DND-41 (cell line): Measurements from ENCODE around the gene BTBD10.

ENCODE experiments used
- ATAC-seq: fragments of 200-7000 bp; cut with Tn5 transposase; 3 replicates; pipeline ENCODE4 v1.9.1; 2021; ENCODE audit warnings: low read depth; ENCODE audit not compliant: insufficient read depth
- DNase-seq: peaks from one replicate; pipeline ENCODE4 v3.0.0-alpha.2; 2020
- H2AFZ ChIP-seq: 2 replicates; pipeline ENCODE4 v1.6.0; 2012; ENCODE audit warnings: low read depth, low read length
- H3K27ac ChIP-seq: 2 replicates; pipeline ENCODE4 v1.5.1; 2012; ENCODE audit warnings: low read length, inconsistent platforms
- H3K27me3 ChIP-seq: fragments of 200-600 bp; sonication (generic); 2 replicates; pipeline ENCODE4 v1.6.0; 2012; ENCODE audit warnings: low read length, mild to moderate bottlenecking, inconsistent platforms; ENCODE audit not compliant: insufficient read depth, poor library complexity
- H3K36me3 ChIP-seq: 2 replicates; pipeline ENCODE4 v1.5.1; 2012; ENCODE audit warnings: low read length, inconsistent platforms; ENCODE audit not compliant: insufficient read depth
- H3K4me1 ChIP-seq: 2 replicates; pipeline ENCODE4 v1.5.1; 2012; ENCODE audit warnings: mild to moderate bottlenecking, low read length; ENCODE audit not compliant: insufficient read depth
- H3K4me2 ChIP-seq: 2 replicates; pipeline ENCODE4 v1.6.0; 2012; ENCODE audit warnings: mild to moderate bottlenecking, moderate library complexity, low read length, inconsistent platforms; ENCODE audit not compliant: insufficient read depth
- H3K4me3 ChIP-seq, 2 experiments: fragments of 200-600 bp in 1 of 2; shearing (Covaris generic) in 1 of 2; 2 replicates each; pipeline ENCODE4 v1.5.1; 2012 to 2016; ENCODE audit warnings: inconsistent platforms in 2 of 2, low read length in 2 of 2, mild to moderate bottlenecking in 2 of 2, low read depth in 1 of 2, moderate library complexity in 1 of 2
- H3K79me2 ChIP-seq: 2 replicates; pipeline ENCODE4 v1.6.0; 2012; ENCODE audit warnings: low read length, inconsistent platforms; ENCODE audit not compliant: insufficient read depth
- H3K9ac ChIP-seq: 2 replicates; pipeline ENCODE4 v1.6.0; 2012; ENCODE audit warnings: low read depth, mild to moderate bottlenecking, inconsistent platforms, low read length, moderate library complexity
- H3K9me3 ChIP-seq: 2 replicates; pipeline ENCODE4 v1.5.1; 2012; ENCODE audit warnings: low read length, moderate library complexity, mild to moderate bottlenecking, inconsistent platforms; ENCODE audit not compliant: insufficient read depth, severe bottlenecking
- H4K20me1 ChIP-seq: 2 replicates; pipeline ENCODE4 v1.6.0; 2012; ENCODE audit warnings: low read length; ENCODE audit not compliant: insufficient read depth
- EZH2 ChIP-seq: IDR thresholded peaks from 3 replicates; pipeline ENCODE4 v1.6.1; 2012; ENCODE audit warnings: borderline replicate concordance, low read depth, mild to moderate bottlenecking, moderate library complexity, low read length, inconsistent platforms; ENCODE audit not compliant: severe bottlenecking
- TF ChIP-seq, protein P1 (sequence below): IDR thresholded peaks from 2 replicates; pipeline ENCODE4 v1.5.1; 2012; ENCODE audit warnings: borderline replicate concordance, low read length, moderate library complexity, mild to moderate bottlenecking; ENCODE audit not compliant: poor library complexity, severe bottlenecking; ENCODE audit errors: extremely low read depth

The BTBD10 gene

DNA sequence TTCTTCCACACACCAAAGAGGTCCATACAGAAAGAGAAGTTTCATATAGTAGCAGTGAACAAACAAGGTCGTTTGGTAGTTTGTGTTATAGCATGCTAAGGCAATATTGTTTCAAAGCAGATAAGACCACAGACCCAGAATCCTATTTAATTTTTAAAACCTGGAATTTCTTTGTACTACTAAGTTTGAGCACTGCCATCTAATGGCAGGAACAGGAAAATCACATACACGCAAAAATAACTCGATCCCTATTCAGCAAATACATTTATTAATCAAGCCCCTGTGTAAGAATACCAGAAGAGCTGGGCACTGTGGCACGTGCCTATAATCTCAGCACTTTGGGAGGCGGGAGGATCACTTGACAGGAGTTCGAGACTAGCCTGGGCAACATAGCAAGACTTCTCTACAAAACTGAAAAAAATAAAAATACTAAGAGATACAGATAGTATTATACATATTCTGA is 2.9 kb upstream of the BTBD10 start:
- no peak overlapping the region for H3K4me3 ChIP-seq
- peaks cover 26% of the 10 kb centered on the region for H3K4me1 ChIP-seq
- ATAC-seq (no peak), DNase-seq (peak; percentile 14)
- H3K4me2 ChIP-seq, result no peak overlapping the region
- no peaks in the 10 kb centered on the region for H3K9me3 ChIP-seq
- TF ChIP-seq EZH2, result no peak
- TF ChIP-seq, protein P1, sequence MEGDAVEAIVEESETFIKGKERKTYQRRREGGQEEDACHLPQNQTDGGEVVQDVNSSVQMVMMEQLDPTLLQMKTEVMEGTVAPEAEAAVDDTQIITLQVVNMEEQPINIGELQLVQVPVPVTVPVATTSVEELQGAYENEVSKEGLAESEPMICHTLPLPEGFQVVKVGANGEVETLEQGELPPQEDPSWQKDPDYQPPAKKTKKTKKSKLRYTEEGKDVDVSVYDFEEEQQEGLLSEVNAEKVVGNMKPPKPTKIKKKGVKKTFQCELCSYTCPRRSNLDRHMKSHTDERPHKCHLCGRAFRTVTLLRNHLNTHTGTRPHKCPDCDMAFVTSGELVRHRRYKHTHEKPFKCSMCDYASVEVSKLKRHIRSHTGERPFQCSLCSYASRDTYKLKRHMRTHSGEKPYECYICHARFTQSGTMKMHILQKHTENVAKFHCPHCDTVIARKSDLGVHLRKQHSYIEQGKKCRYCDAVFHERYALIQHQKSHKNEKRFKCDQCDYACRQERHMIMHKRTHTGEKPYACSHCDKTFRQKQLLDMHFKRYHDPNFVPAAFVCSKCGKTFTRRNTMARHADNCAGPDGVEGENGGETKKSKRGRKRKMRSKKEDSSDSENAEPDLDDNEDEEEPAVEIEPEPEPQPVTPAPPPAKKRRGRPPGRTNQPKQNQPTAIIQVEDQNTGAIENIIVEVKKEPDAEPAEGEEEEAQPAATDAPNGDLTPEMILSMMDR, result peak; percentile 77
- H3K9ac ChIP-seq, result no peak overlapping the region
- no peaks in the 10 kb centered on the region for H4K20me1 ChIP-seq
- no peaks in the 10 kb centered on the region for H3K36me3 ChIP-seq
- peak overlapping the region; percentile 55; the same call in 1 of the 2 replicates for H2AFZ ChIP-seq
- H3K79me2 ChIP-seq, result peaks cover 20% of the 10 kb centered on the region
- H3K27ac ChIP-seq, result no peak overlapping the region
- no peaks in the 10 kb centered on the region for H3K27me3 ChIP-seq

DNA sequence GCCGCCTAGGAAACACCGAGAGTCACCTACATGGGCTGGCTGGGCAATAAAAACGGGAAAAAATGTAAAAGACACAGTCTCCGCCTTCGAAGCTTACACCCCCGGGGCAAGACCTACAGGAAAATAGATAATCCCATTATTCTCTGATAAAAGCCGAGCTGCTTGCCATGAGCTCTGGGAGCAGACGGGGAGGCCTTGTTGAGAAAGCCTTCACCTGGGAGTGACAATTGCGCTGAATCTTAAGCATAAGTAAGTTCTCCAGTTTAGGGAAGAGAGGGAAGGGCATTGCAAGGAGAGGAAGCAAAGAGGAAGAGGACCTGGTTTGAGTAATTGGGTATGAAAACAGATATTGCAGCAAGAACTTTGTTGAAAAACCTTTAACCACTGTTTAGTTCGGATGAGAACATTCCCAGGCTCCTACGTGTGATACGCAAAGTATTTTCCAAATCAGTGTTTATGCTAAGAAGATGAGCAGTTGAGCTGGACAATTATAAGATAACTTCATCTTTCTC is 813 bp upstream of the BTBD10 start:
- ATAC-seq (no peak), DNase-seq (no peak)
- H2AFZ ChIP-seq, result peak overlapping the region; percentile 99
- peak overlapping the region; percentile 95 for H3K9ac ChIP-seq
- TF ChIP-seq EZH2, result no peak
- TF ChIP-seq, protein P1, result no peak
- no peaks in the 10 kb centered on the region for H3K27me3 ChIP-seq
- H3K79me2 ChIP-seq, result peaks cover 37% of the 10 kb centered on the region
- peak overlapping the region; percentile 98 for H3K4me2 ChIP-seq
- H4K20me1 ChIP-seq, result no peaks in the 10 kb centered on the region; the same call in 1 of the 2 replicates
- peak overlapping the region; percentile 90 to 93 for H3K4me3 ChIP-seq
- no peaks in the 10 kb centered on the region for H3K36me3 ChIP-seq
- H3K4me1 ChIP-seq, result peaks cover 26% of the 10 kb centered on the region
- peak overlapping the region; percentile 99 for H3K27ac ChIP-seq
- H3K9me3 ChIP-seq, result no peaks in the 10 kb centered on the region

DNA sequence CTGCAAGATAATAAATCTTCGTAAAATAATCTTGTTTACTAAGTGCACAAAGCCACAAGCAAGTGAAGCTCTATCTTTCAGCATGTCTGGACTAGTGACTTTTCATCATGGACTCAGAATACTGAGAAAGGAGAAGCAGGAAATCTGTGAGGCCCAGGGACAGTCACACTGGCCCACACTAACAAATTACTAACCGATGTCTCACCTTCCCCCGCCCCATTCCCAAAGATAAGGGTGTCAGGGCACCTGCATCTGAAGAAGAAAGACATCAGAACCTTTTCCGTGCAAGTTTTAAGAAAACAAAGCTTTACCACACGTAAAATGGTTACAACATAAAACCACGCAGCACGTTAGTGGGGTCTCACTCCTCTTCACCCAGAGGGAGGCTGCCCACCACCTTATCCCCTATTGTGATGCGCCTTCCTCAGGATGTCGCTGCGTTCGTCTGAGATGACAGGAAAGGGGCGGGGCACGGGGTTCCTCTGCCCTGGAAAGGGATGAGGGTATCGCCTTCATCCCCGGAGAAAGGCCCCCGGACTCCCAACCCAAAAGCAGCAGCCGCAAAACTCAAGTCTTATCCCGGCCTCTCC is 616 bp downstream of the BTBD10 start:
- Histone ChIP-seq H3K4me1 (peaks cover 26% of the 10 kb centered on the region), H3K27me3 (no peaks in the 10 kb centered on the region), H3K36me3 (no peaks in the 10 kb centered on the region), H4K20me1 (no peaks in the 10 kb centered on the region; the same call in 1 of the 2 replicates), H3K79me2 (peaks cover 51% of the 10 kb centered on the region), H3K9ac (peak overlapping the region; percentile 95), H3K27ac (peak overlapping the region; percentile 99), H3K4me3 (peak overlapping the region; percentile 90 to 93), H2AFZ (peak overlapping the region; percentile 98), H3K4me2 (peak overlapping the region; percentile 98), H3K9me3 (no peaks in the 10 kb centered on the region)
- ATAC-seq, result peak; percentile 64
- no peak for TF ChIP-seq EZH2
- TF ChIP-seq, protein P1, result peak; percentile 37
- DNase-seq, result peak; percentile 77
